CD4-positive, CD25-positive, alpha-beta regulatory T cell (primary cell): ENCODE results near the gene P2RY8. TPM values are rescaled to one million over a fixed set of nuclear protein-coding genes. Genes with fewer than 3 reads are reported as not detected.
"Not testable (repeated sequence)": the region's sequence is repeated elsewhere in the genome, so short reads cannot be mapped to it uniquely, and the experiment has no call there.

Experiments
- ATAC-seq, 2 donors: fragments of 150-1000 bp; cut with Tn5 transposase; one replicate each; pipeline ENCODE4 v1.10.0; 2021; ENCODE audit warnings: low read depth in 2 of 2, moderate number of reproducible peaks in 2 of 2, moderate library complexity in 1 of 2
- DNase-seq, 3 donors: peaks; one replicate each; pipeline versions ENCODE4 v3.0.0 to v3.0.0-alpha.2; 2012 to 2022; ENCODE audit warnings: mixed read lengths in 1 of 3
- H3K27ac ChIP-seq: one replicate; pipeline ENCODE4 v1.7.0; 2013; ENCODE audit warnings: mild to moderate bottlenecking, low read length; ENCODE audit not compliant: insufficient read depth, poor library complexity, severe bottlenecking
- H3K27me3 ChIP-seq: one replicate; pipeline ENCODE4 v1.7.0; 2013; ENCODE audit warnings: low read length; ENCODE audit not compliant: control insufficient read depth, insufficient read depth
- H3K36me3 ChIP-seq: one replicate; pipeline ENCODE4 v1.7.0; 2013; ENCODE audit warnings: mild to moderate bottlenecking, low read length, moderate library complexity; ENCODE audit not compliant: control insufficient read depth, insufficient read depth
- H3K4me1 ChIP-seq: 2 replicates; pipeline ENCODE4 v1.7.0; 2013; ENCODE audit warnings: mild to moderate bottlenecking, low read length; ENCODE audit not compliant: insufficient read depth, control insufficient read depth, poor library complexity, severe bottlenecking
- H3K4me3 ChIP-seq: one replicate; pipeline ENCODE4 v1.7.0; 2013; ENCODE audit warnings: low read depth, mild to moderate bottlenecking, low read length, moderate library complexity
- H3K9me3 ChIP-seq, 2 experiments: 1 replicate in 1 of 2; 2 replicates in 1 of 2; pipeline ENCODE4 v1.7.0; 2013; ENCODE audit warnings: low read length in 2 of 2, mild to moderate bottlenecking in 1 of 2, moderate library complexity in 1 of 2; ENCODE audit not compliant: control insufficient read depth in 2 of 2
- H3K27ac Mint-ChIP-seq, 3 donors: one replicate each; pipeline ENCODE4 v1.8.0; 2020 to 2022; ENCODE audit warnings: mild to moderate bottlenecking in 3 of 3, mixed read lengths in 3 of 3, moderate library complexity in 2 of 3
- H3K27me3 Mint-ChIP-seq: one replicate; pipeline ENCODE4 v1.8.0; 2022; ENCODE audit warnings: mild to moderate bottlenecking, mixed read lengths
- H3K36me3 Mint-ChIP-seq: one replicate; pipeline ENCODE4 v1.8.0; 2020; ENCODE audit warnings: mixed read lengths
- H3K4me1 Mint-ChIP-seq, 4 donors: one replicate each; pipeline ENCODE4 v1.8.0; 2020 to 2022; ENCODE audit warnings: mixed read lengths in 4 of 4, mild to moderate bottlenecking in 1 of 4
- H3K4me3 Mint-ChIP-seq, 4 donors: one replicate each; pipeline ENCODE4 v1.8.0; 2020 to 2022; ENCODE audit warnings: mild to moderate bottlenecking in 4 of 4, mixed read lengths in 4 of 4, moderate library complexity in 3 of 4
- H3K9me3 Mint-ChIP-seq, 7 donors: one replicate each; pipeline ENCODE4 v1.8.0; 2020 to 2022; ENCODE audit warnings: mixed read lengths in 7 of 7, mild to moderate bottlenecking in 3 of 7, moderate library complexity in 2 of 7
- polyA plus RNA-seq, 4 donors: library from polyadenylated mRNA; unstranded; fragments of 300-500 nt; fragmentation: Illumina TruSeq; gene quantifications; one replicate each; pipeline ENCODE4 v1.2.3, GENCODE V29; 2021
- total RNA-seq: library from RNA; stranded (reverse); gene quantifications from one replicate; pipeline ENCODE4 v1.2.3, GENCODE V29; 2022

Gene P2RY8
- total and polyA plus RNA-seq, 5 donors from 2014 or later: 158 to 222 (median 195) TPM

- Histone ChIP-seq H3K9me3 (peaks cover 2 to 9% of the 10 kb centered on the region in 2 experiments), H3K27me3 (no peaks in the 10 kb centered on the region), H3K4me3 (peak overlapping the region; percentile 55), H3K4me1 (peaks cover 50% of the 10 kb centered on the region), H3K27ac (peak overlapping the region; percentile 78), H3K36me3 (no peaks in the 10 kb centered on the region)
- peaks cover 14% of the 10 kb centered on the region for H3K36me3 Mint-ChIP-seq
- DNase-seq: no peak
- ATAC-seq: no peak
- H3K4me3 Mint-ChIP-seq: peak overlapping the region; percentile 69 to 85 (median 80)
- H3K4me1 Mint-ChIP-seq: peaks cover 27 to 85% (median 42%) of the 10 kb centered on the region in 4 donors
- peaks cover 2 to 22% (median 6%) of the 10 kb centered on the region in 7 donors for H3K9me3 Mint-ChIP-seq
- peak overlapping the region; percentile 97 to 98 (median 97) for H3K27ac Mint-ChIP-seq
- H3K27me3 Mint-ChIP-seq: peaks cover 5% of the 10 kb centered on the region
These were observed 18.4 kb upstream of the P2RY8 start for GRCh38 chrX:1555370-1555769.

- Mint-ChIP-seq H3K27ac (peak overlapping the region; percentile 97 to 98 (median 97)), H3K9me3 (peaks cover 2 to 22% (median 6%) of the 10 kb centered on the region in 7 donors), H3K36me3 (peaks cover 14% of the 10 kb centered on the region), H3K27me3 (peaks cover 5% of the 10 kb centered on the region), H3K4me1 (peaks cover 27 to 87% (median 43%) of the 10 kb centered on the region in 4 donors), H3K4me3 (peak overlapping the region; percentile 69 to 85 (median 80))
- Histone ChIP-seq H3K27me3 (no peaks in the 10 kb centered on the region), H3K27ac (peak overlapping the region; percentile 78), H3K36me3 (no peaks in the 10 kb centered on the region), H3K4me1 (peaks cover 50% of the 10 kb centered on the region), H3K9me3 (peaks cover 2 to 9% of the 10 kb centered on the region in 2 experiments), H3K4me3 (peak overlapping the region; percentile 55)
- DNase-seq (peak; percentile 11 to 97 (median 84)), ATAC-seq (peak; percentile 99)
These were observed 17.7 kb upstream of the P2RY8 start for GRCh38 chrX:1554469-1555210.

GRCh38 chrX:1551959-1552546 is 15.1 kb upstream of the P2RY8 start:
- Histone ChIP-seq H3K4me1 (peaks cover 50% of the 10 kb centered on the region), H3K27ac (peak overlapping the region; percentile 52), H3K4me3 (peak overlapping the region; percentile 2), H3K27me3 (no peaks in the 10 kb centered on the region), H3K9me3 (peaks cover 2 to 9% of the 10 kb centered on the region in 2 experiments), H3K36me3 (no peaks in the 10 kb centered on the region)
- Mint-ChIP-seq H3K36me3 (peaks cover 14% of the 10 kb centered on the region), H3K27ac (peak overlapping the region; percentile 96 to 98 (median 97)), H3K4me3 (peak overlapping the region in 3 of 4 donors; percentile 43 to 72 (median 65)), H3K4me1 (peaks cover 11 to 75% (median 30%) of the 10 kb centered on the region in 4 donors), H3K9me3 (peaks cover 0 to 20% (median 4%) of the 10 kb centered on the region in 7 donors), H3K27me3 (peaks cover 5% of the 10 kb centered on the region)
- DNase-seq: no peak
- no peak for ATAC-seq

GRCh38 chrX:1546691-1547251 is 9.8 kb upstream of the P2RY8 start:
- H3K27ac ChIP-seq: no peak overlapping the region
- peak overlapping the region in 1 of 4 donors; percentile 15 for H3K4me3 Mint-ChIP-seq
- peaks cover 4 to 40% (median 14%) of the 10 kb centered on the region in 4 donors for H3K4me1 Mint-ChIP-seq
- no peaks in the 10 kb centered on the region for H3K27me3 ChIP-seq
- no peaks in the 10 kb centered on the region for H3K36me3 ChIP-seq
- peaks cover 5% of the 10 kb centered on the region for H3K36me3 Mint-ChIP-seq
- H3K27me3 Mint-ChIP-seq: no peaks in the 10 kb centered on the region
- peaks cover 10% of the 10 kb centered on the region for H3K4me1 ChIP-seq
- H3K9me3 ChIP-seq: no peaks in the 10 kb centered on the region
- peaks cover 0 to 6% (median 0%) of the 10 kb centered on the region in 7 donors for H3K9me3 Mint-ChIP-seq
- H3K27ac Mint-ChIP-seq: peak overlapping the region; percentile 72 to 81 (median 75)
- DNase-seq (no peak), ATAC-seq (no peak)
- H3K4me3 ChIP-seq: no peak overlapping the region

GRCh38 chrX:1545776-1546408 is 8.9 kb upstream of the P2RY8 start:
- H3K4me1 Mint-ChIP-seq: peaks cover 4 to 31% (median 10%) of the 10 kb centered on the region in 4 donors
- DNase-seq (no peak), ATAC-seq (no peak)
- H3K4me3 ChIP-seq: no peak overlapping the region
- no peaks in the 10 kb centered on the region for H3K9me3 ChIP-seq
- H3K9me3 Mint-ChIP-seq: peaks cover 0 to 6% (median 0%) of the 10 kb centered on the region in 7 donors
- no peaks in the 10 kb centered on the region for H3K27me3 Mint-ChIP-seq
- peaks cover 1% of the 10 kb centered on the region for H3K4me1 ChIP-seq
- H3K27ac Mint-ChIP-seq: peak overlapping the region; percentile 29 to 86 (median 72)
- H3K4me3 Mint-ChIP-seq: peak overlapping the region in 1 of 4 donors; percentile 22
- H3K36me3 ChIP-seq: no peaks in the 10 kb centered on the region
- no peak overlapping the region for H3K27ac ChIP-seq
- no peaks in the 10 kb centered on the region for H3K27me3 ChIP-seq
- peaks cover 5% of the 10 kb centered on the region for H3K36me3 Mint-ChIP-seq

GRCh38 chrX:1542994-1543725 is 6.2 kb upstream of the P2RY8 start:
- no peaks in the 10 kb centered on the region for H3K36me3 ChIP-seq
- H3K4me1 Mint-ChIP-seq: peaks cover 4 to 23% (median 7%) of the 10 kb centered on the region in 4 donors
- H3K9me3 Mint-ChIP-seq: peaks cover 0 to 6% (median 0%) of the 10 kb centered on the region in 7 donors
- H3K4me3 ChIP-seq: no peak overlapping the region
- peaks cover 5% of the 10 kb centered on the region for H3K36me3 Mint-ChIP-seq
- H3K27ac ChIP-seq: no peak overlapping the region
- no peak overlapping the region for H3K4me3 Mint-ChIP-seq
- H3K27me3 ChIP-seq: no peaks in the 10 kb centered on the region
- no peaks in the 10 kb centered on the region for H3K9me3 ChIP-seq
- no peaks in the 10 kb centered on the region for H3K27me3 Mint-ChIP-seq
- DNase-seq (no peak), ATAC-seq (no peak)
- peak overlapping the region in 1 of 3 donors; percentile 68 for H3K27ac Mint-ChIP-seq
- H3K4me1 ChIP-seq: no peaks in the 10 kb centered on the region

GRCh38 chrX:1539146-1539545 is 2.2 kb upstream of the P2RY8 start:
- H3K9me3 Mint-ChIP-seq, ATAC-seq: not testable (repeated sequence)

More at GRCh38 chrX:1539146-1539545, 2.2 kb upstream of the P2RY8 start:
- H3K27me3 Mint-ChIP-seq, DNase-seq, H3K9me3 ChIP-seq, H3K36me3 ChIP-seq, H3K27me3 ChIP-seq, H3K27ac ChIP-seq, H3K4me3 ChIP-seq, H3K36me3 Mint-ChIP-seq: not testable (repeated sequence)
- Mint-ChIP-seq H3K27ac (peak overlapping the region; percentile 48 to 97 (median 86)), H3K4me1 (peaks cover 3 to 17% (median 11%) of the 10 kb centered on the region in 4 donors), H3K4me3 (peak overlapping the region in 3 of 4 donors; percentile 26 to 84 (median 54))
- peaks cover 17% of the 10 kb centered on the region for H3K4me1 ChIP-seq
